ENCODE measurements around the gene SUSD6.
"Not testable (repeated sequence)": the region's sequence is repeated elsewhere in the genome, so short reads cannot be mapped to it uniquely, and the experiment has no call there.

Gene SUSD6

DNA sequence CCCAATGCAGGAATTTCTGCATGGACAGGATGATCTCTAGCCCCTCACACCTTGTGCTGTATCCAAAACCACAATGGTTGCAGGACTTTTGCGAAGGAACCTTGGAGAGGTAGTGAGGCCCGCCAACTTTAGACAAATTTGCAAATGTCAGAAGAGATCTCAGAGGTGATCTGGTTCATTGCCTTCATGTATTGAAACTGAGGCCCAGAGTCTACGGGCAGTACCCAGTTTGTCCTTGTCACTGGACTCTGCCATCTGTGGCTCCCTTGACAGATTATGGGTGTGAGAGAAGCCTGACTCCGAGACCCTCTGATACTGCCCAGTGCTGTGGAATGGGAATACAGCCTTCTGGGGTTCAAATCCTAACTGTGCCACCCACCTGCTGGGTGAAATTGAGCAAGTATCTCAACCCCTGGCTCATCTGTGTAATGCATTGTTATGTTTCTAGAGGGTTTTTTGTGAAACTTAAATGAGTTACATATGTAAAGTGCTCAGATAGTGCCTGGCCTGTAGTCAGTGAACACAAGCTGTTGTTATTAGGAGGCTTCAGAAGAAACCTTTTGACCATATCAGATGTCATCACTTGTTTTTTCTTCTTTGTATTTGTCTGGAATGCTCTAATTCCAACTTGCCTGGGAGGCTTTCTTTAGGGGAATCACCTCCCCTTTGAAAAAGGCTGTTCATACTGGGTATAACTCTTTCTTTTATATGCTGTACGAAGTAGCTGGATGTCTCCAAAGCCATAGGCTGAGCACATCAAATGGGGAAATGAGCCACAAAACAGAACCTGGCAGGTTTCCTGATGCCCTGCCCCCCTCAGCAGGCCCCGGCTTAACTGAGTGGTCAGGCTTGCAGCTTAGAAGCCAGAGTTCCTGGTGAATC, 84.2 kb downstream of the SUSD6 start:
- DNase-seq (ENCODE audit: low read depth): no peak

DNA sequence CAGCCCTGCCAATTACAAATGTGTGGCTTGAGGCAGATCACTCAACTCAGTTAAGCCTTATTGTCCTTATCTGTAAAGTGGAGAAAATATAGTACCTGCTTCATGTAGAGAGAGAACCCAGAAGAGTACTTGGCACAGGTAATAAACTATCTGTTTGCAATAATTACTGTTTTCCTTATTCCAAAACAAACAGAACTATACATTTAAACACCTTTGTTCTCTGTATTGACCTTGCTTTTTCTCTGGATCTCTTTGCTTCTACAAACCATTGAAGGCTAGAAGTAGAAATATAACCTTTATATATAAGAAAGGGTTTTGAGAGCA, 84.8 kb downstream of the SUSD6 start:
- no peak for DNase-seq (ENCODE audit: low read depth)

DNA sequence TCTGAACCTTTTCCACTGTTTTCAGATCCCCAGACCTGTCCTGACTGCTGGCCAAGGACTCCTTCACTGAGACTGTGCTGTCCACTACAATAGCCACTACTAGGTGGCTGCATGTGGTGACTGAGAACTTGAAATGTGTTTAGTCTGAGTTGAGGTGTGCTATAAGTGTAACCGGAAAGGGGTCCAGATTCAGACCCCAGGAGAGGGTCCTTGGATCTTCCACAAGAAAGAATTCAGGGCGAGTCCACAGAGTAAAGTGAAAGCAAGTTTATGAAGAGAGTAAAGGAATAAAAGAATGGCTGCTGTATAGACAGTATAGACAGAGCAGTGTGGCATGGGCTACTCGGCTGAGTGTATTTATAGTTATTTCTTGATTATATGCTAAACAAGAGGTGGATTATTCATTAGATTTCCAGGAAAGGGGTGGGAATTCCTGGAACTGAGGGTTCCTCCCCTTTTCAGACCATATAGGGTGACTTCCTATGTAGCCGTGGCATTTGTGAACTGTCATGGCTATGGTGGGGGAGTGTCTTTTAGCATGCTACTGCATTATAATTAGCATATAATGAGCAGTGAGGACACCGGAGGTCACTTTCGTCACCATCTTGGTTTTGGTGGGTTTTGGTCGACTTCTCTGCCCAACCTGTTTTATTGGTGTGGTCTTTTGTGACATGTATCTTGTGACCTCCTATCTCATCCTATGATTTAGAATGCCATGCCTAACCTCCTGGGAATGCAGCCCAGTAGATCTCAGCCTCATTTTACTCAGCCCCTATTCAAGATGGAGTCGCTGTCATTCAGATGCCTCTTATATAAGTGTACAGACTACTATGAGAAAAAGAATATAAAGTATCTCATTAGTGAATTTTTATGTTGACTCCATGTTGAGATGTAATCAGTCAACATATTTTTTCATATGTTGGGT, 85.5 kb downstream of the SUSD6 start:
- no peak for DNase-seq (ENCODE audit: low read depth)

DNA sequence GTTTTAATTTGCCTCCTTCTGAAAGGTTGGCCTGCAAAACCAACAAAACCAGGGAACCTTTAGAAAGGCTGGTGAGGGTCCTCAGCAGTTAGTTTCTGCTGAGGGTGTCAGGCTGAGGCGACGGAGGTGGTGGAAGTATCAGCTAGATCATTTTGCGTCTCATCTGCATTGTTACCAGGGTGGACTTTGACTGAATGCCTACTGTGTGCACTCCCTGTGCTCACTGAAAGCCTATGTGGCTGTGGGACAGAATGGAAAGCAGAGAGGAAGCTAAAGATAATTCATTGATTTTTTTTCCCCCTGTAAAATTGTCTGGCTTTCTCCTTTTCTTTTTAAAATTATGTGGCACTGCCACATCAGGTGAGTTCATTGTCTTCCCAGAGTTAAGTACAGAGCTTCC, 87.2 kb downstream of the SUSD6 start:
- DNase-seq (ENCODE audit: low read depth): no peak

DNA sequence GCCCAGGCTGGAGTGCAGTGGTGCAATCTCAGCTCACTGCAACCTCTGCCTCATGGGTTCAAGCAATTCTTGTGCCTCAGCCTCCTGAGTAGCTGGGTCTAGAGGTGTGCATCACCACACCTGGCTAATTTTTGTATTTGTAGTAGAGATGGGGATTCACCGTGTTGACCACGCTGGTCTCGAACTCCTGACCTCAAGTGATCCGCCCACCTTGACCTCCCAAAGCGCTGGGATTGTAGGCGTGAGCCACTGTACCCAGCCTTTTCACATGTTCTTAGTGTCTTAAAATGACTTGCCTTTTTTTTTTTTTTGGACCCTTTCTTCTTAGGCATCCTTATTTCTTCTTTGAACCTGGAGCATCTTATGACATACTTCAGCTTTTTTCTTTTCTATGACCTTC, 87.8 kb downstream of the SUSD6 start:
- DNase-seq (ENCODE audit: low read depth): not testable (repeated sequence)

DNA sequence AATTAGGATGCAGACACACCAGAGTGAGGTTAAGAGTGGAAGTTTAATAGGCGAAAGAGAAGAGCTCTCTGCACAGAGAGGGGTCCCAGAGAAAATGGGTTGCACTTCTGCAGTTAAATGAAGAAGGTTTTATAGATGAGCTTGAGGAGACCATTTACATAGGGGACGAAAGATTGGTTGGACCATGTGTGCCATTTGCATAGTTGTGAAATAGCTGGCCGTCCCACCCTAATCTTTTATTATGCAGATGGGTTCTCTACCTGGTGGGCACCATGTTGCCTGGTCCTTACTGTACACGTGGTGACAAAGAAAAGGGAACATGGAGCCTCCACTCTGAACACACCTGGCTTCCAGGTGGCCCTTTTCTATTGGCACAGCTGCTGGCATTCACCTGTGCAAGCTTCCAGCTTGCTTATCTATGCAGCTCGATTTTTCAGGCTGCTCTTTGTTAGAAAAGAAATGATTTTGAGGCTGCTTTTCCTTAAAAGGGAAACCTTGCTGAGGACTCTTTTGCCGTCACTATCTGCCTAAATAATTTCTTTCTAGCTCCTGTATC, 88.4 kb downstream of the SUSD6 start:
- DNase-seq (ENCODE audit: low read depth): no peak

DNA sequence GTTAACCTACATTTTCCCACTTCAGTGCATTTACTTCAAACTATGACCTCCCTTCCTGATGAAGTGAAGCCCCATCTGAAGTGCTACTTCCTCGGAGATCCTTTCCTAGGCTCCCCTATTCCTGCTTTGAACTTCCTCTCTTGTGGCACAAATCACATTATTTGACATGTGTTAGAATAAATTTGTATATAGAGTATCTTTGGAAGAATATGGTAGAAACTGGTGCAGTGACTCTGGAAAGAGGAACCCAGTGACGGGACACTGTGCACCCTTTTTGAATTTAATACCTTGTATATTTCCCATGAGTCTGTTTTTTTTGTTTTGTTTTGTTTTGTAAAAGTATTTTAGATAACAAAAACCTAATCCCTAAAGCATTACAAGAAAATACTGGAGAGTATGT, 89.2 kb downstream of the SUSD6 start:
- no peak for DNase-seq (ENCODE audit: low read depth)

DNA sequence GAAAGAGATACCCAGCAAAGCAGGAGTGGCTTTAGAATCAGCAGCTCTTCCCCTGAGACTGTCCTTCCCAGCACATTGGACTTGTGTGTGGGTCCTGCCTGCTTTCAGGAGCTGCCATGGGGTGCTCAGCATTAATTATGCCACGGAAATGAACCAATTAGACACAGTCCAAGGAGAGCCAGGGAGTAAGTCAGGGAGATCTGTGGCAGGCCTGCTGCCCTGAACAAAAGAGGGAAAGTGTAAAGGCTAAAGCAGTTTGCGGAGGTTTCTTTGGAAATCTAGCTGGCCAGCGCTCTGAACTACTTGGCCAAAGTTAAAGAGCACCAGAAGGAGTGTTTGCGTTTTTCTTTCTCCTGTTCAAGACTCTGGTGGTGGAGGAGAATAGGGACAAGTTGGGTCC, 89.9 kb downstream of the SUSD6 start:
- no peak for DNase-seq (ENCODE audit: low read depth)

DNA sequence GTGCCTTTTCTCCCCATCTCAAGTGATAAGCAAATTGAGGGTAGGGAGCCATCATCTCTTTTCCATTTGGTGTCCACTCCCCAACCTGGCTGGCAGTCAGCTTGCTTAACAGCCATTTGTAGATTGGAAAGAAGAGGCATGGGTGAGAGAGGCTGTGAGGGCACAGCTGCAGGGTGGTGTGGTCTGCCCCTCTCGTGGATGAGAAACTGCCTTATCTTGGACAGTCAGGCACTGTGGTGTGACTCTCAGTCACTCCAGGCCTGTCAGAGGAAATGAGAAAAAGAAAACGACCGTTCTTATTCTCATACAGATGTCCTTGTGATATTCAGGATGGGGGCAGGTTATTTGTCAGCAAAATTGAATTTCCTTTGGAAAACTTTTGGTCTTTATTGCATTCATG, 90.5 kb downstream of the SUSD6 start:
- no peak for DNase-seq (ENCODE audit: low read depth)

DNA sequence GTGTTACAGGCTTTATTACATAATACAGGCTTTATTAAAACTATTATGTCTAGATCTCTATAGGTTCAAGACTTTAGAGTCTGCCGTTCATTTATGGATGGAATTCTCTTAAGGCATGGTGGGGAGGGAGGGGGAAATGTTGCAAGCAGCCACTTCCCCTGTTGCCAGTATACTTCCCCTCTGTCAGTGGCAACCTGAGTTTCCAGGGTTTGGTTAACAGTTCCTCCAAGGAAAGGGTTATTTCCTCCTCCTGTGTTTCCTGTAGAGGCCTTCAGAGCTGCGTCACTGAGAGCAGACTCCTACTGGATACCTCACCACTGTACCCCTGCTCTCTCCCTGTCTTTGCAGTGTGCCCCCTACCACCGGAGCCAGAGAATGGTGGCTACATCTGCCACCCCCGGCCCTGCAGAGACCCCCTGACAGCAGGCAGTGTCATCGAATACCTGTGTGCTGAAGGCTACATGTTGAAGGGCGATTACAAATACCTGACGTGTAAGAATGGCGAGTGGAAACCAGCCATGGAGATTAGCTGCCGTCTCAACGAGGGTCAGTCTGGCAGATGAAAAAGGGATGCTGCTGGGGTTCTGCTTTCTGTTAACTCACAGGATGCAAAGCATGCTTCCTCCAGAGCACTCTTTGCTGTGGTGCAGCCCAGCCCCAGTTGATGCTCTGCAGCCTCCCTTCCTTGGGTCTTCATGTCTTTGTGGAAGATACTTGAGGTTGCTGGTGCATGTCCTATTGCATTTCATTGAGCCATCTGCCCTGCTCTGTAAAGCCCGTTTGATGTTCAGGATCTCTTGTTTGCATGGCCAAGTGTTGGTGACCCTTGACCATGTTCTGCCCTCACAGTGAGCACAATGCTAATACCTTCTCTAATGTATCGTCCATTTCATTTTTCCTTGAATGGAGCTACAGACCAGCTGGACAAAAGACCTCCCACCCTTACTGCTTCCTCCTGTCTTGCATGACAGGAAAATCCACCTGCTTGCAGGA, 91.9 kb downstream of the SUSD6 start:
- DNase-seq (ENCODE audit: low read depth): no peak

DNA sequence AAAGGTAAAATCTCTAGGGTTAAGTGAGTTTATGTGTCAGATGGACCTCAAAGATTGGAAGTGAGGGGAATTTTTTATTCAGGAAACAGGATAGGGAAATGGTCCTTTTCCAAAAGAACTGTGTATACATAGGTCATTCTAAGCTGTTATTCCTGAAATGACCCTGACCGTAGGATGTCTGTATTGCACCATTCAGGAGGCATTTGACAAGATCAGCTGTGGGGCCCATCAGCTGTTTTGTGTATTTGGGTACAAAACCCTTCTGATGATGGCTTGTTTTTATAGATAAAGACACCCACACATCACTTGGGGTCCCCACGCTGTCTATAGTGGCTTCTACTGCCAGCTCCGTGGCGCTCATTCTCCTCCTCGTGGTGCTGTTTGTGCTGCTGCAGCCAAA, 92.9 kb downstream of the SUSD6 start:
- DNase-seq (ENCODE audit: low read depth): no peak

DNA sequence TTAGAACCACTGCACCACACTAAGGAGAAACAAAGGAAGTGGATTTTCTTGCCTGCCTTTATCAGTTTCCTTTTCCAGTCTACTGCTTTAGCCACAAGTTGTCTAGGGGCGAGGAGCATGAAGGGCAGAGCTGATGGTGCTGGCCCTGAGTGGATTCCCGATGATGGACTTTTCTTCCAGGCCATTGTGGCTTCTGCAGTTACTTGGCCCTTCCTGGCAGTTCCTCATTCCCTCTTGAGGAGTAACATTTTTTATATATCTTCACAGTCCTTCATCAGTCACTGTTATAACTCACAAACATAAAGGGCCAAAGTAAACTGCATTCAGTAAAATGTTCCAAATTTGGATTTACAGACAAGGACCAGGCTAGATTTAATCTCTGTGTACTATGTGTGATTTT, 94.3 kb downstream of the SUSD6 start:
- no peak for DNase-seq (ENCODE audit: low read depth)

DNA sequence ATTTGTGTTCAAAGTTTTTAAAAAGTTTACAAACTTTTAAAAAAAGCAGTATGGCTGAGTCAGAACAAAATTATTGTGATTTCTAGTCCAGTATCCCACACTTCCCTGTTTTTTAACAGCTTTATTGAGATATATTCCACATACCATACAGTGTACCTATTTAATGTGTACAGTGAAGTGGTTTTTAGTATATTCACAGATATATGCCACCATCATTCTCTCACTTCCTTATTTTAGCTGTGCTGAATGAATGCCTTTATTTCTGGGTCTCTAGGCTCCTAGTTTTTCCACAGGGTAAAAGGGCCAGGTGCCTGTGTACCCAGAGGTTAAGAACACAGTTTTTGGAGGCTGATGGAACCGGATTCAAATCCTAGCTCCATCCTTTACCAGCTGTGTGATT, 96.7 kb downstream of the SUSD6 start:
- no peak for DNase-seq (ENCODE audit: low read depth)

DNA sequence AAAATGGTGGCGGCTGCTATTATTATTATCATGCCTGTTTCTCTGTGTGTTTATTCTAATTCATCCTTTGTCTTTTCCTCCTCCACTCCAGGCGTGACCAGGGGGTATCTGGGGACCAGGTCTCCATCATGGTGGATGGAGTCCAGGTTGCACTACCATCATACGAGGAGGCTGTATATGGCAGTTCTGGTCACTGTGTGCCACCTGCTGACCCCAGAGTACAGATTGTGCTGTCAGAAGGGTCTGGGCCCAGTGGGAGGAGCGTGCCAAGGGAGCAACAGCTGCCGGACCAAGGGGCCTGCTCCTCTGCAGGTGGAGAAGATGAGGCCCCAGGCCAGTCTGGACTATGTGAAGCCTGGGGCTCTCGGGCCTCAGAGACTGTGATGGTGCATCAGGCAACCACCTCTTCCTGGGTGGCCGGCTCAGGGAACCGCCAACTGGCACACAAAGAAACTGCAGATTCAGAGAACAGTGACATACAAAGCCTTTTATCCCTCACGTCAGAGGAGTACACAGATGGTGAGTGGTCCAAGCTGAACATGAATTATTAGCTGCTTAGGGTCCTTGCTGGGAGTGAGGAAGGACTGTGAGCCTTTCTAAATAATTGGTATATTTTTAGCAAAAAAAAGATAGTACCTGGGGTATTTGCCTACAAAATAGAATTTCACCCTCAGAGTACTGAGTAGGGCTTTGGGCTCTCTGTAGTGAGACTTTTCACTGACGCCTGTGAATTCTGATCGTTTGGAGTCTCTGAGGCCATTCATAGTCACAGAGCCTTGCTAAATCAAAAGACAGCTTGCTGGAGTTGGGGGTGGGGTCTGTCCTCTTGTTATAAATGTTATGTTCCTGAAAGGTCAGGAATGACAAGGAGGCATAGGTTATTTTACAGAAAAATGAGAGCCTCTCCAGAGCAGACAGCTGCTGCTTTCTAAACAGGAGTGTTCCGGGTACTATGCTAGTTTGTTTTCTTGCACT, 97.5 kb downstream of the SUSD6 start:
- no peak for DNase-seq (ENCODE audit: low read depth)

DNA sequence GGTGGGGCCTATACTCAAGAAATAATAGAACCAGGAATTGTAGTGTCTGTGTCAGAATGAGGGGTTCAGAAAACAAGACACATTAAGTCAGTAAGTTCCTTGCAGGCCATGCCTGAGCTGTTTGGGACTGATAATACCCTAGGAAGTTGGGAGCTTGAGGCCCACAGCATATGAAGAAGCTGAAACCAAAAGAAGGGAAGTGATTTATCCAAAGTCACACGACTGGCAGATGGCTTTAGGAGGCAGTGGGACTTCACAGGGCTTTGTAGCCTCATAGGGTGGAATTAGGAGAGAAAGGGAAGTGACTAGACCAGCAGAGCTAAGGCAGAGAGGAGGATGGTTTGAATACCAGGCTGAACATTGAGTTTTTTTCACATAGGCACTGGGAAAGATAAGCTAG, 99.0 kb downstream of the SUSD6 start:
- DNase-seq (ENCODE audit: low read depth): no peak

DNA sequence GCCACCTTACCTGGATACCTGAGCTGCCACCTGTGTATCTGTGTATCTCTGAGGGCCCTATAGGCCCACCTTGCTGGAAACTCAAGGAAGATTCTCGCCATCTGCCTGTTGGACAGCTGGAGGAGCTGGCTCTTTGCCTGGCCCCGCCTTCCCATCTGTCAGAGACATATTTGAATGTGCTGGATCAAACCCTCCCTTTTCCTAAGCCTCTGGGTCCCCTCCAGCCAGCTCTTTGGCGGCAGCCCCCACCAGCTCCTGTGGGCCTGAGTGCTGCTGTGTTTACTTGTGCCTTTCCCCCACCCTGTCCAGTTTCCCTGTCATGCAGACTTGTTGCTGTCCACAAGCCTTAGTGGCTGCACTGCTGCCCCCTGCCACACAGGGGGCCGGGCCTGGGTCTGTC, 99.7 kb downstream of the SUSD6 start:
- no peak for DNase-seq (ENCODE audit: low read depth)

DNA sequence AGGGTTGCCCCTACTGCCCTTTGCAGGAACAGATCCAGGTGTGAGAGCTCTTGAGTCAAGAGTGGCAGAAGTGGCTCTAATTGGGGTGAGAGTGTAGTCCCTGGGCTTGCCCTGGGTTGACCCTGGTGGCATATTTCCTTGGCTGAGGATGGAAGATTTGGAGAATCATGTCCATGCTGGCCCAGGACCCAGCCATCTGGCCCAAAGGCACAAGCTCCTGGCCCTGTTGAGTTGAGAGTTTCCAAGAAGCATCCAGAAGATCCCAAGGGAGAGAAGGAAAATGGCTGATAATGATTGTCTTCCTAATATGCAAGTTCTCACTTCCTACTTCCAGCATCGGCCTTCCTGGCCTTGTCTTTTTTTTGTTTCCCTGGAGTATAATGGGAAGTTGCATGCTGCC, 100.1 kb downstream of the SUSD6 start:
- DNase-seq (ENCODE audit: low read depth): no peak

DNA sequence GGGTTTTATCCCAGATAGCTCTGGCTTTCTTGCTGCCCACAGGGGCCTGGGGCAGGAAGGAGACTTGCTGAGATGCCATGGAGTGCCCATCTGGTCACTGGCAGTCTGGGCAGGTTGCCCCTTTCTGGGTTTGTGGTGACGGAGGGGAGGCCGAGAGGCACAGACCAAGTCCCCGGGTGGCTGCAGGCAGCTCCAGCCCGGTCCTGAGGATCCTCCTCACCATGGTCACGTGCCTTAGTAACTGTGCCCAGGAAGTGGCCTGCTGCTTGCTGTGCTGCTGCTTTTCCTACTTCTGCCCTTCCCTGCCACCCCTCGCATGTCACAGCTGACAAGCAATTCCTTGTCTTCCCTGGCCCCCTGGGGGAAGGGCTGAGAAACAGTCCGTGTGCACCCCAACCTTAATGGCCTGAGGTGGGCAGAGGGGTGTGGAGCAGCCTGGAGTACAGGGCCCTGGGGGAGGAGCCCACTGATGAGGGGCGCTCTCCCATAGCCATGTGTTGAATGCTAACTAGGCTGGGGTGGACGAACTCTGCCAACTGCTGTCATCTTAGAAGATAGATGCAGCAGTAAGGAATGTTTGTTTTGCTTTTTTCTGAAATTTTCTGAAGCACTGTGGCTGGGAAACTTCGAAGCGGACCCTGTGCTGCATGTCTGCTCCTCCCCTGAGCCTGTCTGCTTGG, 100.6 kb downstream of the SUSD6 start:
- no peak for DNase-seq (ENCODE audit: low read depth)

DNA sequence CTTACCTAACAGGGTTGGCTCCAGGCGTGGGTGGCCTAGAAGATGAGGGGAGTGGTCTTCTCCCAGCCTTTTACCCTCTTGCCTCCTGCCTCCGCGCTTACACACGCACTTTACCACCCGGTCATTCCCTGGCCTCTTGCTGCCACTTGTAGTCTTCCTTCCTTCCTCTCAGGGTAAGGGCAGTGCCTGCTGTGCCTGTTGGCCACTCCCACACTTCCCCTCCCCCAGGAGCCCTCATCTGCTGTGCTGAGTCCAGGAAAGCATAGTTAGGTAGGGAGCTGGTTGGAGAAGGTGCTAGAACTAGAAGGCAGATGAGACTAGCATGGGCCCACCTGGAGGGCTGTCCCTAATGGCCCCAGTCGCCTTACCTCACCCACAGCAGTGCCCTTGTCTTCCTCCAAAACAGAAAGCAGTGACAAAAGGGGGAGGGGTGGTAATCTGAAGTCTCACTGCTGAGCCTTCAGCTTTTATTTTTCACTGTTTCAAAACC, 101.2 kb downstream of the SUSD6 start:
- no peak for DNase-seq (ENCODE audit: low read depth)
